Smooth muscle cell (in vitro differentiated cells): ENCODE data around the gene GPR3. TPM values are rescaled to one million over a fixed set of nuclear protein-coding genes. Genes with fewer than 3 reads are reported as not detected.

Source experiments
- DNase-seq: peaks from one replicate; lab custom pipeline; 2025; ENCODE audit not compliant: unreplicated experiment; lab: John Stamatoyannopoulos, UW
- H2AFZ ChIP-seq: fragments of 200-600 bp; sonication (generic); 2 replicates; pipeline ENCODE4 v1.6.0; 2016; ENCODE audit warnings: antibody characterized with exemption, low read depth, mild to moderate bottlenecking
- H3F3A ChIP-seq: fragments of 200-600 bp; sonication (generic); 2 replicates; pipeline ENCODE4 v1.6.0; 2017; ENCODE audit warnings: antibody characterized with exemption, low read depth
- H3K27ac ChIP-seq: fragments of 200-600 bp; sonication (generic); 2 replicates; pipeline ENCODE4 v1.5.1; 2016; ENCODE audit warnings: low read depth, mild to moderate bottlenecking
- H3K27me3 ChIP-seq: fragments of 200-600 bp; sonication (generic); 2 replicates; pipeline ENCODE4 v1.6.1; 2016; ENCODE audit warnings: low read depth, mild to moderate bottlenecking
- H3K36me3 ChIP-seq: fragments of 200-600 bp; sonication (generic); 2 replicates; pipeline ENCODE4 v1.5.1; 2016; ENCODE audit warnings: low read depth
- H3K4me1 ChIP-seq: fragments of 200-600 bp; sonication (generic); 2 replicates; pipeline ENCODE4 v1.5.1; 2016; ENCODE audit warnings: low read depth
- H3K4me2 ChIP-seq: fragments of 200-600 bp; sonication (generic); 2 replicates; pipeline ENCODE4 v1.6.0; 2016; ENCODE audit warnings: mild to moderate bottlenecking
- H3K4me3 ChIP-seq: fragments of 200-600 bp; sonication (generic); 2 replicates; pipeline ENCODE4 v1.5.1; 2016; ENCODE audit warnings: mild to moderate bottlenecking
- H3K79me2 ChIP-seq: fragments of 200-600 bp; sonication (generic); 2 replicates; pipeline ENCODE4 v1.6.0; 2016; ENCODE audit warnings: low read depth, mild to moderate bottlenecking
- H3K9ac ChIP-seq: fragments of 200-600 bp; sonication (generic); 2 replicates; pipeline ENCODE4 v1.6.0; 2016; ENCODE audit warnings: low read depth
- H3K9me3 ChIP-seq: fragments of 200-600 bp; sonication (generic); replicated peaks from 2 replicates; pipeline ENCODE4 v1.5.1; 2016; ENCODE audit warnings: low read depth
- H4K20me1 ChIP-seq: fragments of 200-600 bp; sonication (generic); 2 replicates; pipeline ENCODE4 v1.6.0; 2016; ENCODE audit warnings: low read depth
- WGBS: methylation state at CpG from one replicate; pipeline ENCODE4 v1.1.7; 2016; ENCODE audit warnings: low lambda C conversion rate; 5-methylcytosine and 5-hydroxymethylcytosine counted together
- polyA plus RNA-seq: library from polyadenylated mRNA; unstranded; fragments of >200 nt; fragmentation: Nextera tagmentation; extraction: Ambion mirVana; gene quantifications from 2 replicates; pipeline ENCODE4 v1.2.1, GENCODE V29; 2016
- total RNA-seq: library from RNA; depleted of rRNA; stranded (reverse); fragments of >200 nt; gene quantifications from 2 replicates; pipeline ENCODE4 v1.2.3, GENCODE V29; 2014
- TF ChIP-seq, protein P1 (sequence below): fragments of 200-600 bp; sonication (generic); IDR thresholded peaks from 2 replicates; pipeline ENCODE4 v1.5.1; 2017; ENCODE audit warnings: borderline replicate concordance, mild to moderate bottlenecking, antibody characterized with exemption; ENCODE audit not compliant: insufficient read depth, poor library complexity, severe bottlenecking

The GPR3 gene
- total and polyA plus RNA-seq, 2 experiments from 2014 or later: 2.7 to 4.0 TPM

DNA sequence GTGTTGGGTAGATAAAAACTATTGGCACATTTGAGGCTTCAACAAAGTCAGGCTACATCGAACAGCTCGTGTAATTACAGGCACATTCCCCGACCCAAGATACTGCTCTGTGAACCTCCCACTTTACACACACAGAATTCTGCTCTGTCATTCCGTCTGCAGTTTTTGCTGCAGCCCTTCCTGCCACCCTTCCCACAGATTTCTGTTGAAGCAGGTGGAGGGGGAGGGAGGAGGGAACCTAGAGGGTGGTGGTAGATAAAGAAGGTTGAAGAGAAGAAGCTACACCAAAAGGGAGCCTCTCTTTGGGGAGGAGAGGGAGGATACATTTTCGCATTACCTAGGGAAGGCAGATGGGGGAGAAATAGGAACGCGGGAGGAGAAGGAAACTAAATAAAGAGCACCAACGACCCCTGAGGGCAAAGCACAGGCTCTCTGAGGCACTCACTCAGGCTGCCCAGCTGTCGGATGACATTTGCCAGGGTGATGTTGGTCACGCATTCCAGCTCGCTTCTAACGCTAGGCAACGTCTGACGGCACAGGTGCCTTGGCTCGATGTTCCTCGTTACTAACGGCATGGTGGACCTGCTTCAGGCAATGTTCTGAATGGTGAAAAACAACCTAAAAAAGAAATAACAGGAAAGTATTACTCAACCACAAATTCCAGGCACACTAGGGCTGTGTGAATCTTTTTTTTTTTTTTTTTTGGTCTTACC is 36.0 kb downstream of the GPR3 start:
- H3K4me3 ChIP-seq: no peak overlapping the region

GRCh38 chr1:27429029-27429425 is 36.6 kb downstream of the GPR3 start:
- WGBS: 45% methylated on average over 2 of the region's 2 CpGs

More for the DNA sequence above, 36.0 kb downstream of the GPR3 start:
- H3K4me1 ChIP-seq: peaks cover 9% of the 10 kb centered on the region
- TF ChIP-seq, protein P1, sequence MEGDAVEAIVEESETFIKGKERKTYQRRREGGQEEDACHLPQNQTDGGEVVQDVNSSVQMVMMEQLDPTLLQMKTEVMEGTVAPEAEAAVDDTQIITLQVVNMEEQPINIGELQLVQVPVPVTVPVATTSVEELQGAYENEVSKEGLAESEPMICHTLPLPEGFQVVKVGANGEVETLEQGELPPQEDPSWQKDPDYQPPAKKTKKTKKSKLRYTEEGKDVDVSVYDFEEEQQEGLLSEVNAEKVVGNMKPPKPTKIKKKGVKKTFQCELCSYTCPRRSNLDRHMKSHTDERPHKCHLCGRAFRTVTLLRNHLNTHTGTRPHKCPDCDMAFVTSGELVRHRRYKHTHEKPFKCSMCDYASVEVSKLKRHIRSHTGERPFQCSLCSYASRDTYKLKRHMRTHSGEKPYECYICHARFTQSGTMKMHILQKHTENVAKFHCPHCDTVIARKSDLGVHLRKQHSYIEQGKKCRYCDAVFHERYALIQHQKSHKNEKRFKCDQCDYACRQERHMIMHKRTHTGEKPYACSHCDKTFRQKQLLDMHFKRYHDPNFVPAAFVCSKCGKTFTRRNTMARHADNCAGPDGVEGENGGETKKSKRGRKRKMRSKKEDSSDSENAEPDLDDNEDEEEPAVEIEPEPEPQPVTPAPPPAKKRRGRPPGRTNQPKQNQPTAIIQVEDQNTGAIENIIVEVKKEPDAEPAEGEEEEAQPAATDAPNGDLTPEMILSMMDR: no peak
- peak overlapping the region; percentile 8 for H3K4me2 ChIP-seq
- no peaks in the 10 kb centered on the region for H3K27me3 ChIP-seq
- H3K9ac ChIP-seq: peak overlapping the region; percentile 15
- H2AFZ ChIP-seq: no peak overlapping the region
- no peaks in the 10 kb centered on the region for H3K9me3 ChIP-seq
- no peak for DNase-seq
- no peaks in the 10 kb centered on the region for H3F3A ChIP-seq
- H3K36me3 ChIP-seq: no peaks in the 10 kb centered on the region
- 39% methylated on average over 17 of the region's 17 CpGs for WGBS
- peaks cover 70% of the 10 kb centered on the region for H3K79me2 ChIP-seq
- peak overlapping the region; percentile 71 for H3K27ac ChIP-seq
- H4K20me1 ChIP-seq: peaks cover 83% of the 10 kb centered on the region

GRCh38 chr1:27430903-27431600 is 38.6 kb downstream of the GPR3 start:
- H3K4me2 ChIP-seq: no peak overlapping the region
- H3F3A ChIP-seq: no peaks in the 10 kb centered on the region
- H3K4me3 ChIP-seq: no peak overlapping the region
- no peaks in the 10 kb centered on the region for H3K36me3 ChIP-seq
- no peak overlapping the region for H2AFZ ChIP-seq
- no peak for DNase-seq
- peaks cover 11% of the 10 kb centered on the region for H3K4me1 ChIP-seq
- no peak overlapping the region for H3K27ac ChIP-seq
- TF ChIP-seq, protein P1: no peak
- no peak overlapping the region for H3K9ac ChIP-seq
- H4K20me1 ChIP-seq: peaks cover 91% of the 10 kb centered on the region
- WGBS: 81% methylated on average over 1 of the region's 1 CpG
- H3K9me3 ChIP-seq: no peaks in the 10 kb centered on the region
- no peaks in the 10 kb centered on the region for H3K27me3 ChIP-seq
- peaks cover 76% of the 10 kb centered on the region for H3K79me2 ChIP-seq

More at GRCh38 chr1:27429029-27429425, 36.6 kb downstream of the GPR3 start:
- Histone ChIP-seq H2AFZ (no peak overlapping the region), H3K36me3 (no peaks in the 10 kb centered on the region), H3K27ac (peak overlapping the region; percentile 71), H3K9me3 (no peaks in the 10 kb centered on the region), H3K4me1 (peaks cover 9% of the 10 kb centered on the region), H4K20me1 (peaks cover 85% of the 10 kb centered on the region), H3F3A (no peaks in the 10 kb centered on the region), H3K4me3 (no peak overlapping the region), H3K4me2 (no peak overlapping the region), H3K9ac (no peak overlapping the region), H3K79me2 (peaks cover 70% of the 10 kb centered on the region), H3K27me3 (no peaks in the 10 kb centered on the region)
- no peak for DNase-seq
- TF ChIP-seq, protein P1: no peak
